Panc1 (cell line): ENCODE measurements around the gene PRKAG2. TPM values are rescaled to one million over a fixed set of nuclear protein-coding genes. Genes with fewer than 3 reads are reported as not detected.

ENCODE experiments used
- ATAC-seq: fragments of 200-7000 bp; cut with Tn5 transposase; 2 replicates; pipeline ENCODE4 v1.9.1; 2020; ENCODE audit warnings: mild to moderate bottlenecking, moderate library complexity
- BruUV-seq: library from RNA; stranded (reverse); fragments of 400-500 nt; replicated peaks from 2 replicates; lab custom pipeline; 2021; lab: Mats Ljungman, UMichigan
- CTCF ChIA-PET: fragments of 300-600 bp; sonication (Branson Sonifier 250); formaldehyde crosslinking; loops from one replicate; lab custom pipeline; 2022; ENCODE audit warnings: antibody characterized with exemption; lab: Charles Lee
- POLR2A ChIA-PET: fragments of 300-600 bp; sonication (Branson Sonifier 250); formaldehyde crosslinking; loops from one replicate; lab custom pipeline; 2022; ENCODE audit warnings: antibody characterized with exemption; lab: Charles Lee
- DNase-seq: peaks from one replicate; pipeline ENCODE4 v3.0.0-alpha.2; 2010; ENCODE audit warnings: low read depth, low spot score
- H3K27ac ChIP-seq: 2 replicates; pipeline ENCODE4 v1.5.1; 2011; ENCODE audit warnings: mild to moderate bottlenecking, low read length, inconsistent platforms
- H3K27me3 ChIP-seq: fragments of 200-500 bp; sonication (Bioruptor generic); 2 replicates; pipeline ENCODE4 v1.6.0; 2014; ENCODE audit warnings: low read length, inconsistent platforms; ENCODE audit not compliant: control insufficient read depth, insufficient read depth
- H3K36me3 ChIP-seq: fragments of 200-500 bp; sonication (Bioruptor generic); 2 replicates; pipeline ENCODE4 v1.5.1; 2014; ENCODE audit warnings: inconsistent platforms, mild to moderate bottlenecking, low read length, moderate library complexity; ENCODE audit not compliant: control insufficient read depth, insufficient read depth
- H3K4me1 ChIP-seq: 2 replicates; pipeline ENCODE4 v1.5.1; 2011; ENCODE audit warnings: inconsistent platforms, mild to moderate bottlenecking, low read length, moderate library complexity; ENCODE audit not compliant: control insufficient read depth, insufficient read depth
- H3K4me3 ChIP-seq, 2 experiments: 2 replicates each; pipeline ENCODE4 v1.5.1; 2011 to 2012; ENCODE audit warnings: low read depth in 2 of 2, low read length in 2 of 2, mild to moderate bottlenecking in 2 of 2, inconsistent platforms in 1 of 2, moderate library complexity in 1 of 2
- H3K9me3 ChIP-seq: fragments of 200-500 bp; sonication (Bioruptor generic); 2 replicates; pipeline ENCODE4 v1.5.1; 2014; ENCODE audit warnings: low read depth, mild to moderate bottlenecking, inconsistent platforms, low read length, moderate library complexity; ENCODE audit not compliant: control insufficient read depth, insufficient read depth
- CTCF ChIP-seq: fragments of 450-650 bp; IDR thresholded peaks from 2 replicates; pipeline ENCODE4 v1.5.1; 2017; ENCODE audit warnings: mild to moderate bottlenecking
- POLR2AphosphoS5 ChIP-seq: IDR thresholded peaks from 2 replicates; pipeline ENCODE4 v1.6.1; 2012; ENCODE audit warnings: mild to moderate bottlenecking, low read depth, low read length, moderate library complexity
- REST ChIP-seq, 2 experiments: IDR thresholded peaks; 2 replicates each; pipeline ENCODE4 v1.6.1; 2011 to 2012; ENCODE audit warnings: low read depth in 2 of 2, control low read depth in 1 of 2, low read length in 1 of 2, mild to moderate bottlenecking in 1 of 2, moderate library complexity in 1 of 2; ENCODE audit not compliant: insufficient read depth in 1 of 2
- SIN3A ChIP-seq: IDR thresholded peaks from 2 replicates; pipeline ENCODE4 v1.6.1; 2012; ENCODE audit warnings: low read depth, mild to moderate bottlenecking, low read length, moderate library complexity, borderline replicate concordance; ENCODE audit not compliant: insufficient read depth
- TCF7L2 ChIP-seq: IDR thresholded peaks from 2 replicates; pipeline ENCODE4 v1.6.1; 2011; ENCODE audit warnings: mild to moderate bottlenecking, low read depth, low read length, inconsistent platforms
- in situ Hi-C: cut with HindIII; loops from 2 replicates; pipeline ENCODE4 v1.10.0; 2016; ENCODE audit warnings: low sequenced_read_pairs, low pct_unique_long_range_greater_than_20kb
- intact Hi-C: fragments of 100-400 bp; cut with micrococcal nuclease; formaldehyde crosslinking; loops from one replicate; pipeline ENCODE4 v1.10.0; 2022; ENCODE audit not compliant: unreplicated experiment
- total RNA-seq: library from RNA; stranded (reverse); gene quantifications from one replicate; pipeline ENCODE4 v1.2.1, GENCODE V29; 2021; ENCODE audit not compliant: unreplicated experiment

The PRKAG2 gene
- total RNA-seq, 1 experiment from 2014 or later = 71.6 TPM

- DNase-seq (no peak), ATAC-seq (no peak; the same call in 1 of the 2 replicates)
- in situ Hi-C loops = no loop called here
- Histone ChIP-seq H3K4me3 (no peak overlapping the region), H3K27me3 (peaks cover 12% of the 10 kb centered on the region), H3K9me3 (no peaks in the 10 kb centered on the region), H3K36me3 (no peaks in the 10 kb centered on the region), H3K27ac (no peak overlapping the region), H3K4me1 (no peaks in the 10 kb centered on the region)
- ChIA-PET POLR2A (no interaction called here), CTCF (interaction anchor here (0.7 kb wide), 2 partner anchors 45 to 569 kb away, joined by 7 read pairs; no protein-coding TSS in a partner anchor)
- TF ChIP-seq POLR2AphosphoS5 (no peak), SIN3A (no peak), CTCF (no peak)
- intact Hi-C loops = no loop called here
- no TSS peak for BruUV-seq
Observed at GRCh38 chr7:151886783-151887182, 9.9 kb upstream of the PRKAG2 start.

GRCh38 chr7:151885202-151885580 lies 8.3 kb upstream of the PRKAG2 start:
- H3K27me3 ChIP-seq = peaks cover 10% of the 10 kb centered on the region
- intact Hi-C loops = no loop called here

More at GRCh38 chr7:151885202-151885580, 8.3 kb upstream of the PRKAG2 start:
- ChIA-PET POLR2A (no interaction called here), CTCF (no interaction called here)
- TF ChIP-seq TCF7L2 = no peak
- no peak for TF ChIP-seq REST (IDR thresholded peaks at IDR 0.05; ENCODE audit: insufficient read depth in 1 of 2, low read depth in 2 of 2, low read length in 1 of 2)
- TF ChIP-seq SIN3A = no peak
- TF ChIP-seq POLR2AphosphoS5 = no peak
- no peak for TF ChIP-seq CTCF
- Histone ChIP-seq H3K9me3 (no peaks in the 10 kb centered on the region), H3K27ac (no peak overlapping the region), H3K4me1 (no peaks in the 10 kb centered on the region), H3K4me3 (no peak overlapping the region), H3K36me3 (no peaks in the 10 kb centered on the region)
- BruUV-seq = no TSS peak
- no peak for DNase-seq
- ATAC-seq = no peak
- in situ Hi-C loops = no loop called here
